Left colon (tissue), 2 donors: ENCODE results near the gene IGFL1. TPM values are rescaled to one million over a fixed set of nuclear protein-coding genes. Genes with fewer than 3 reads are reported as not detected.
"Not testable (repeated sequence)": the region's sequence is repeated elsewhere in the genome, so short reads cannot be mapped to it uniquely, and the experiment has no call there.

Source experiments
- ATAC-seq: fragments of 200-7000 bp; cut with Tn5 transposase; one replicate; pipeline ENCODE4 v1.9.1; 2020; ENCODE audit warnings: mild to moderate bottlenecking, moderate library complexity
- DNase-seq, 2 donors: peaks; one replicate each; pipeline ENCODE4 v3.0.0-alpha.2; 2020
- intact Hi-C, 2 donors: fragments of 100-400 bp; cut with DNase I in 1 of 2; cut with micrococcal nuclease in 1 of 2; formaldehyde crosslinking; loops; one replicate each; pipeline versions ENCODE4 v1.11.2 to v1.14.0; 2022; cut with DNase I, micrococcal nuclease
- total RNA-seq, 2 donors: library from RNA; stranded (reverse); fragmentation: NEBNext Ultra II Directional; extraction: Animal tissue kit (Norgen Biotek cat#: 25700); gene quantifications; one replicate each; pipeline ENCODE4 v1.2.1, GENCODE V29; 2021
- donor health status: DM: no; HTN: no; CAD: no.
- donor health status: DM: yes; HTN: yes; CAD: no.

Gene IGFL1
- total RNA-seq, 2 donors from 2014 or later = not detected

GRCh38 chr19:46250076-46250735 is 20.7 kb downstream of the IGFL1 start:
- intact Hi-C loops = no loop called here
- ATAC-seq (no peak), DNase-seq (no peak)

GRCh38 chr19:46251416-46251815 is 21.9 kb downstream of the IGFL1 start:
- ATAC-seq (no peak), DNase-seq (no peak)
- intact Hi-C loops = no loop called here

- DNase-seq (no peak), ATAC-seq (no peak)
- intact Hi-C loops = no loop called here
Observed at GRCh38 chr19:46254776-46255175, 25.2 kb downstream of the IGFL1 start.

GRCh38 chr19:46256855-46257254 is 27.3 kb downstream of the IGFL1 start:
- no peak for DNase-seq
- ATAC-seq = no peak
- intact Hi-C loops = no loop called here

- not testable (repeated sequence) for DNase-seq, ATAC-seq
- intact Hi-C loops = loop anchor here in 1 of 2 donors (10.0 kb wide), 1 partner anchor 187 kb away; no protein-coding TSS in a partner anchor
Observed at GRCh38 chr19:46261501-46261900, 32.0 kb downstream of the IGFL1 start.

- not testable (repeated sequence) for DNase-seq, ATAC-seq
- intact Hi-C loops = loop anchor here in 1 of 2 donors (10.0 kb wide), 1 partner anchor 188 kb away; no protein-coding TSS in a partner anchor
Observed at GRCh38 chr19:46262684-46263296, 33.2 kb downstream of the IGFL1 start.

- ATAC-seq, DNase-seq: not testable (repeated sequence)
- intact Hi-C loops = loop anchor here in 1 of 2 donors (5.0 to 10.0 kb wide), 2 partner anchors 190 to 238 kb away; no protein-coding TSS in a partner anchor
Observed at GRCh38 chr19:46264801-46265200, 35.3 kb downstream of the IGFL1 start.

- DNase-seq (peak in 1 of 2 donors; percentile 54), ATAC-seq (peak; percentile 73)
- intact Hi-C loops = loop anchor here in 1 of 2 donors (5.0 to 10.0 kb wide), 2 partner anchors 191 to 238 kb away; no protein-coding TSS in a partner anchor
Observed at GRCh38 chr19:46265217-46265828, 35.8 kb downstream of the IGFL1 start.

- DNase-seq = no peak
- intact Hi-C loops = loop anchor here in 1 of 2 donors (5.0 to 10.0 kb wide), 2 partner anchors 194 to 242 kb away; no protein-coding TSS in a partner anchor
- ATAC-seq = no peak
Observed at GRCh38 chr19:46269101-46269500, 39.6 kb downstream of the IGFL1 start.

GRCh38 chr19:46270521-46271256 is 41.1 kb downstream of the IGFL1 start:
- DNase-seq (no peak), ATAC-seq (no peak)
- intact Hi-C loops = no loop called here

- intact Hi-C loops = no loop called here
- no peak for ATAC-seq
- no peak for DNase-seq
Observed at GRCh38 chr19:46271481-46272197, 42.1 kb downstream of the IGFL1 start.

GRCh38 chr19:46273931-46274330 is 44.4 kb downstream of the IGFL1 start:
- intact Hi-C loops, DNase-seq, ATAC-seq: not testable (repeated sequence)

- DNase-seq (no peak), ATAC-seq (no peak)
- intact Hi-C loops = no loop called here
Observed at GRCh38 chr19:46279177-46279576, 49.6 kb downstream of the IGFL1 start.

Other genes starting within 250 kb of the IGFL1 start
- gene CCDC61, start 234.3 kb upstream of the IGFL1 start, total RNA-seq = 10 to 100 TPM; 16.4 to 20.6 TPM
- not detected for gene PGLYRP1, start 206.7 kb upstream of the IGFL1 start, total RNA-seq
- gene IGFL4, start 188.7 kb upstream of the IGFL1 start, total RNA-seq = not detected
- gene IGFL3, start 105.1 kb upstream of the IGFL1 start, total RNA-seq = not detected
- not detected for gene IGFL2, start 81.5 kb upstream of the IGFL1 start, total RNA-seq
- gene HIF3A, start 67.3 kb downstream of the IGFL1 start, total RNA-seq = 10 to 100 TPM; 12.0 to 14.6 TPM
- 10 to 100 TPM; 51.8 to 80.7 TPM for gene PPP5C, start 117.3 kb downstream of the IGFL1 start, total RNA-seq
- gene CCDC8, start 183.8 kb downstream of the IGFL1 start, total RNA-seq = 1 to 10 TPM in 1 of 2 donors, under 1 TPM in 1; 0.40 to 2.5 TPM
- under 1 TPM in 1 of 2 donors, not detected in 1; 0.06 TPM for gene PNMA8C, start 199.2 kb downstream of the IGFL1 start, total RNA-seq
- gene PNMA8A, start 241.8 kb downstream of the IGFL1 start, total RNA-seq = 1 to 10 TPM in 1 of 2 donors, under 1 TPM in 1; 0.24 to 1.1 TPM